Activated T-cell treated with anti-CD3 and anti-CD28 coated beads, Interleukin-2, amount 50 U/mL, for 24 hours (primary cell): ENCODE results near the gene HOXD11.

ENCODE experiments used
- DNase-seq: peaks from one replicate; pipeline ENCODE4 v3.0.0-alpha.2; 2020
- H3K27ac Mint-ChIP-seq: 2 replicates; pipeline ENCODE4 v1.8.0; 2020; ENCODE audit warnings: mild to moderate bottlenecking, mixed read lengths
- H3K27me3 Mint-ChIP-seq: 2 replicates; pipeline ENCODE4 v1.8.0; 2020; ENCODE audit warnings: mixed read lengths
- H3K36me3 Mint-ChIP-seq: 2 replicates; pipeline ENCODE4 v1.8.0; 2020; ENCODE audit warnings: low read depth, mixed read lengths
- H3K4me1 Mint-ChIP-seq: 2 replicates; pipeline ENCODE4 v1.8.0; 2020; ENCODE audit warnings: low read depth, mixed read lengths
- H3K4me3 Mint-ChIP-seq: 2 replicates; pipeline ENCODE4 v1.8.0; 2020; ENCODE audit warnings: mild to moderate bottlenecking, moderate library complexity, mixed read lengths
- H3K9me3 Mint-ChIP-seq: 2 replicates; pipeline ENCODE4 v1.8.0; 2020; ENCODE audit warnings: mixed read lengths

The HOXD11 gene

GRCh38 chr2:176103742-176104315, 3.3 kb upstream of the HOXD11 start:
- Mint-ChIP-seq H3K36me3 (no peaks in the 10 kb centered on the region), H3K4me3 (no peak overlapping the region), H3K27me3 (peaks cover 88% of the 10 kb centered on the region), H3K9me3 (no peaks in the 10 kb centered on the region), H3K27ac (no peak overlapping the region), H3K4me1 (peaks cover 25% of the 10 kb centered on the region)
- DNase-seq, result peak; percentile 24

DNA sequence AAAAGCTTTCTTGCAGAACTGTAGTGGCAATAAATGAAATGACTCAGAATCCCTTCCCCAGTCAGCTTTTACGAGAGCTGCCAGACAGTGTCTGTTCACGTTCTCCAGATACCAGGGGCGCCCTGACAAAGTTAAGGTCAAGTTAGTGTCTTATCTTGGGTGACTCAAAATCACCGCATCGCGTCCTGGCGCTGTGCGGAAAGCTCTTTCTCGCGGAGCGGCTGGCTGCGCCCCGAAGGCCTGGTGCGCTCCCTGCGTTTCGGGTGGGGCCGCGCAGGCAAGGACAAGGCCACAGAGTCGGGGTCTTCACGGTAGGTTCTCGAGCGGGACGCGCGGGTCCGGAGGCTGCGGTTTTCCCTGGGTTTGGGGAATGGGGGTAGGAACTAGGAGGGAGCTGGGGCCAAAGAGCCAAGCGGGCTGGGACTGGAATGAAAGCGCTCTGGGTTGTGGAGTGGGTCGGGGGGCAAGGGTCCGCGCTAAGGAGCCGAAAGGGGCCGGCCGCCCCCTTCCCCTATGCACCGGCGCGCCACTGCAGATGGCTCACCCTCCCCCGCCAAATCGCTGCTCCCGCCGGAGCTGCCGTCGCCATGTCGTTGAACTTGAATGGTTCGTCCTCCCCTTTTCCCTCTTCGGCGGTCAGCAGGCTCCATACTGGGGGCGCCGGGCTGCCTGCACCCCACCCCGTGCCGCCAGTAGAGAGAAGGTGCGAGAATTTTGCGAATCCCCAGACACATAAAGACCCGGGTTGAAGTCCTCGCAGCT, 2.6 kb upstream of the HOXD11 start:
- peaks cover 29% of the 10 kb centered on the region for H3K4me1 Mint-ChIP-seq
- peaks cover 88% of the 10 kb centered on the region for H3K27me3 Mint-ChIP-seq
- no peaks in the 10 kb centered on the region for H3K9me3 Mint-ChIP-seq
- H3K27ac Mint-ChIP-seq, result no peak overlapping the region
- H3K4me3 Mint-ChIP-seq, result peak overlapping the region; percentile 15
- H3K36me3 Mint-ChIP-seq, result no peaks in the 10 kb centered on the region
- peak; percentile 27 for DNase-seq

- DNase-seq, result peak; percentile 26
- Mint-ChIP-seq H3K9me3 (no peaks in the 10 kb centered on the region), H3K36me3 (no peaks in the 10 kb centered on the region), H3K4me1 (peaks cover 29% of the 10 kb centered on the region), H3K27me3 (peaks cover 90% of the 10 kb centered on the region), H3K4me3 (no peak overlapping the region), H3K27ac (no peak overlapping the region)
Observed at GRCh38 chr2:176105078-176105729, 1.9 kb upstream of the HOXD11 start.

GRCh38 chr2:176105730-176106580, 1.1 kb upstream of the HOXD11 start:
- H3K27ac Mint-ChIP-seq, result peak overlapping the region; percentile 62
- DNase-seq, result peak; percentile 30

GRCh38 chr2:176107731-176108181, 676 bp downstream of the HOXD11 start:
- Mint-ChIP-seq H3K27me3 (peaks cover 90% of the 10 kb centered on the region), H3K36me3 (no peaks in the 10 kb centered on the region), H3K4me3 (no peak overlapping the region), H3K27ac (no peak overlapping the region), H3K4me1 (peaks cover 32% of the 10 kb centered on the region), H3K9me3 (no peaks in the 10 kb centered on the region)
- DNase-seq, result peak; percentile 21

More at GRCh38 chr2:176105730-176106580, 1.1 kb upstream of the HOXD11 start:
- H3K4me1 Mint-ChIP-seq, result peaks cover 29% of the 10 kb centered on the region
- peaks cover 90% of the 10 kb centered on the region for H3K27me3 Mint-ChIP-seq
- H3K9me3 Mint-ChIP-seq, result no peaks in the 10 kb centered on the region
- no peaks in the 10 kb centered on the region for H3K36me3 Mint-ChIP-seq
- H3K4me3 Mint-ChIP-seq, result peak overlapping the region; percentile 24

- peak; percentile 25 for DNase-seq
- H3K36me3 Mint-ChIP-seq, result no peaks in the 10 kb centered on the region
- H3K27ac Mint-ChIP-seq, result no peak overlapping the region
- H3K9me3 Mint-ChIP-seq, result no peaks in the 10 kb centered on the region
- H3K4me3 Mint-ChIP-seq, result no peak overlapping the region
- peaks cover 90% of the 10 kb centered on the region for H3K27me3 Mint-ChIP-seq
- H3K4me1 Mint-ChIP-seq, result peaks cover 31% of the 10 kb centered on the region
Observed at GRCh38 chr2:176109192-176109901, 2.3 kb downstream of the HOXD11 start.

DNA sequence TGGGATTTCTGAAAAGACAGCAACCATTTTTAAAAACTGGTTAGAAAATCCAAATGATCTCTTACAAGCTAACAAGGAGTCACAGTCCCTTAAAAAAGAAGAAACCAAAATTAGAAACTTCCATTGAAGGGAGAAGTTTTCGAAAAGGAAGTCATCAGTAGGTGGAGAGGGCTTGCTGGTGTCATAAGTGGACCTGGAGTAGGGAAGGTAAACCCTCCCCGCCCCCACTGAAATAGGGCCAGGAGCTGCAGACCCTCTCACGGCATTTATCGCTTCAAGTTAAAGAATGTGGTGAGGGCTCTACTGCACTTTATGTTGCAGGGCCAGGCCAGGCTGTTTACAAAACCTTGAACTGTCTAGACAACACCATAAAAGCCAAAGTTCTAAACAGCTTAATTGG, 2.9 kb downstream of the HOXD11 start:
- DNase-seq, result no peak
- peaks cover 90% of the 10 kb centered on the region for H3K27me3 Mint-ChIP-seq
- H3K4me3 Mint-ChIP-seq, result no peak overlapping the region
- no peaks in the 10 kb centered on the region for H3K9me3 Mint-ChIP-seq
- H3K27ac Mint-ChIP-seq, result no peak overlapping the region
- H3K4me1 Mint-ChIP-seq, result peaks cover 26% of the 10 kb centered on the region
- H3K36me3 Mint-ChIP-seq, result no peaks in the 10 kb centered on the region

GRCh38 chr2:176110415-176111308, 3.6 kb downstream of the HOXD11 start:
- H3K27ac Mint-ChIP-seq, result no peak overlapping the region
- H3K27me3 Mint-ChIP-seq, result peaks cover 90% of the 10 kb centered on the region
- no peak overlapping the region for H3K4me3 Mint-ChIP-seq
- H3K4me1 Mint-ChIP-seq, result peaks cover 21% of the 10 kb centered on the region
- DNase-seq, result no peak
- no peaks in the 10 kb centered on the region for H3K9me3 Mint-ChIP-seq
- no peaks in the 10 kb centered on the region for H3K36me3 Mint-ChIP-seq

GRCh38 chr2:176111309-176111663, 4.2 kb downstream of the HOXD11 start:
- Mint-ChIP-seq H3K4me3 (no peak overlapping the region), H3K36me3 (no peaks in the 10 kb centered on the region), H3K4me1 (peaks cover 18% of the 10 kb centered on the region), H3K9me3 (no peaks in the 10 kb centered on the region), H3K27ac (no peak overlapping the region), H3K27me3 (peaks cover 89% of the 10 kb centered on the region)
- DNase-seq, result peak; percentile 29

- Mint-ChIP-seq H3K27ac (peak overlapping the region; percentile 33), H3K4me3 (no peak overlapping the region), H3K4me1 (peaks cover 15% of the 10 kb centered on the region), H3K27me3 (peaks cover 92% of the 10 kb centered on the region), H3K36me3 (no peaks in the 10 kb centered on the region), H3K9me3 (no peaks in the 10 kb centered on the region)
- peak; percentile 28 for DNase-seq
Observed at GRCh38 chr2:176111846-176112374, 4.8 kb downstream of the HOXD11 start.

GRCh38 chr2:176112375-176113302, 5.6 kb downstream of the HOXD11 start:
- H3K9me3 Mint-ChIP-seq, result no peaks in the 10 kb centered on the region
- H3K36me3 Mint-ChIP-seq, result no peaks in the 10 kb centered on the region
- H3K27me3 Mint-ChIP-seq, result peaks cover 94% of the 10 kb centered on the region
- H3K27ac Mint-ChIP-seq, result no peak overlapping the region
- no peak overlapping the region for H3K4me3 Mint-ChIP-seq
- DNase-seq, result peak; percentile 28
- H3K4me1 Mint-ChIP-seq, result peaks cover 11% of the 10 kb centered on the region
